Measurements from ENCODE around the gene BID.
"Not testable (repeated sequence)": the region's sequence is repeated elsewhere in the genome, so short reads cannot be mapped to it uniquely, and the experiment has no call there.

Gene BID

DNA sequence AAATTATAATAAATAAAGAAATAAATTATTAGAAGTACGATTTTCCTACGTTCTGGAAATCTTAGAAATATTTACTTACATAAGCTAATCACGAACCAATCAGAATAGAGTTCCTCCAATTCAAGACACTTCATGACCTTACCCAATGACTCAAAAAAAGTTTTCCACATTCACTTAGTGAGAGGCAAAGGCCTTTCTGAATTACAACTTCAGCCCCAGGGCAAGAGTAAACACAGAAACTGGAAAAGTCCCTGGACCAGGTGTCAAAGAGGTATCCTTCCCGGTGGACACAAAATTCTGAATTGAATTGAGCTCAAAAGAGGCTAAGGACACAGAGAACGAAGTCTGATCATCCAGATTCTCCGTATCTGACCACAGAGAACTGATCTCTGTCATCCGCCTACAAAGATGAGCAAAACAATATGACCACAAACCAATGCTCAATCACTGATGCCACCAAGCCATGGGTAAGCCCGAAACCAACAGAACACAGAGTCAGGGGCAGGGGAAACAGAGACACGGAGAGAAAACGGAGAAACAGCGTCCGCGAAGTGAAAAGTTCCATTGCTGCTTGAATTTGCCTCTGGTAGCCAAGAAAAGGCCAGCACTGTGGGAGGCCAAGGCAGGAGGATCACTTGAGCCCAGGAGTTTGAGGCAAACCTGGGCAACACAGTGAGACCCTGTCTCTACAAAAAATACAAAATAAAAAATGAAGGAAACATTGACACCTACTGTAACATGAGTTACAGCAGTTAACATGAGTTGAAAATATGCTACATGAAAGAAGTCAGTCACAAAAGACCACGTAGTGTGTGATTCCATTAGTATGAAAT is 6.8 kb downstream of the BID start:
- no peak for FAIRE-seq

DNA sequence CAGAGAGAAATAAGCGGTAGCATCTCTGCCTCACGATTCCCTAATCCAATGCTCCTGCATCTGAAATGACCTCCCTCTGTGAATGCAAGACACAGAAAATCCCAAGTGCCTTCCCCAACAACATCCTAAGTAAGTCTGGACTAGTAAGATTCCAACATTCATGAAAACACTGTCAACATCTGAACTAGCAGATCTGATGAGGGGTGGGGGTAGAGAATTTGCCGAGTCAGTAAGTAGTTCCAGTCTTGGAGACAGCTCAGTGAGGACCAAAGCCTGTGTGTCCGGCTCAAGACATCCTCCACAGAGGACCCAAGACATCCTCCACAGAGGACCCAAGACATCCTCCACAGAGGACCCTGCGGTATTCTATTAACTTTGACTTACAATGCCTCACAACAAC is 9.4 kb downstream of the BID start:
- FAIRE-seq: not testable (repeated sequence)

DNA sequence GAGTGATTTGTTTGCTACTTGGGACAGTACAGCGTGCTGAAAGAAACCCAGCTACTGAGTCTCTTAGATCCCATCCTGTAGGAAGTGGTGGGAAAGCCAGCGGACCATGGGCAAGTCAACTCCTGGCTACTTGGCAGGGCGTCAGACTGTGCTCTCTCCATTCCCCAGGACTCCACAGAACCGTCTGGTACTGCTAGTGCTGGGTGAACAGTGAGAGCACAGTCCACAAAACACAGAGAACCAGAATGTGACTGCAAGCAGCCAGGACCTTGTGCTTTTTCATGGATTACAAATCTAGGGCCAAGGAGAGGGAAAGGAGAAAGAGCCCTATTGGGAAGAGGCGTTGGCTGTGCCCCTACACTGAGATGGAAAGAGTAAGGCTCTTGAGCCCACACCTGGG is 10.2 kb downstream of the BID start:
- FAIRE-seq: no peak

DNA sequence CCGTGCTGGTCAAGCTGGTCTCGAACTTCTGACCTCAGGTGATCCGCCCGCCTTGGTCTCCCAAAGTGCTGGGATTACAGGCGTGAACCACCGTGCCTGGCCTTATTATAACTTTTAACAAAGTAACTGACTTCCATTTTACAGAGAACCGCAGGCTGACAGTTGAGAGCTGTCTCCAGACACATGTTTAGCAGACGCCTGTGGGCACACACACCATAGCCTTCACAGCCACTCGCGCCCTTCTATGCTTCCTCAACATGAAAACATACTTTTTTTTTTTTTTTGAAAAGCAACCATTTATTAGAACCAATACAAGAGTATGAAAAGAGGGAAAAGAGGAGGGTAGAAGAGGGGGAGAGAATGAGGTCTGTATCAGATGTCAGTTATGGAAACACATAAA is 10.8 kb downstream of the BID start:
- not testable (repeated sequence) for FAIRE-seq

DNA sequence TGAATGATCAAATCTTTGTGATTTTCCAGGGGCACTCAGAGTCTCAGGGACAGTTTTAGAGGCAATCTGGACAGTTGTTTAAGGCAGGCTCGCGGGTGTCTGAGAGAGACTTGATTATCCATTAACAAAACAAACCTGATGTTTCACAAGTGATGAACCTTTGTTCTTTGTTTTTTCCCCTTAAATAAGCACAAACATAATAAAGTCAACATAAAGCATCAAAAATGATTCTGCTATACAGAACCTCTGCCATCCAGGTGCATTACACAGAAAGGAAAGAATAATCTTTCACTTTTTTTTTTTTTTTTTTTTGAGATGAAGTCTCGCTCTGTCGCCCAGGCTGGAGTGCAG is 13.2 kb downstream of the BID start:
- FAIRE-seq: no peak

DNA sequence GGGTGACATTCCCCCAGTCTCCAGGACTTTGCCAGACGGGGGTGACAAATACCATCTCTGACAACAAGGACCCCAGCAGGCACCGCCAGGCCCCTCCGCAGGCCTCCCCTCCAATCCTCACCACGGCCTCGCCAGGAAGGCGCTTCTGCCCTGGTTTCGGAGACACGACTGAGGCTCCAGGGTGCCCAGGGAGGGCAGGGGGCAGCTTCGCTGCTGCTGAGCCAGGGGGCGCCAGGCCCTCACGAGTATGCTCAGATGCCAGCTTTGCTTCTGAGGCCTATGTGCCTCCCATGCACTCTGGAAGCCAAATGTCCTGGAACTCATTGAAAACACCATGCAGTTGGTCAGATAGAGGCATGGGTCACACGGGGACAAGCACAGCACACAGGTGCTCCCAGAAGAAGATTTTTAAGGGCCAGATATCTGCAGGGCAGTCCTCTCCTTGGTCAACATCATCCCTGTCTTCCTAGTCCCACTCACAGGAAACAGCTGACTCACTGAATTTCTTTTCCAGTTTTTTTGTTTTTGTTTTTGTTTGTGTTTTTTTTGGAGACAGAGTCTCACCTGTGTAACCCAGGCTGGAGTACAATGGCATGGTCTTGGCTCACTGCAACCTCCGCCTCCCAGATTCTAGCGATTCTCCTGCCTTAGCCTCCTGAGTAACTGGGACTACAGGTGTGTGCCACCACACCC is 19.9 kb downstream of the BID start:
- FAIRE-seq: no peak

DNA sequence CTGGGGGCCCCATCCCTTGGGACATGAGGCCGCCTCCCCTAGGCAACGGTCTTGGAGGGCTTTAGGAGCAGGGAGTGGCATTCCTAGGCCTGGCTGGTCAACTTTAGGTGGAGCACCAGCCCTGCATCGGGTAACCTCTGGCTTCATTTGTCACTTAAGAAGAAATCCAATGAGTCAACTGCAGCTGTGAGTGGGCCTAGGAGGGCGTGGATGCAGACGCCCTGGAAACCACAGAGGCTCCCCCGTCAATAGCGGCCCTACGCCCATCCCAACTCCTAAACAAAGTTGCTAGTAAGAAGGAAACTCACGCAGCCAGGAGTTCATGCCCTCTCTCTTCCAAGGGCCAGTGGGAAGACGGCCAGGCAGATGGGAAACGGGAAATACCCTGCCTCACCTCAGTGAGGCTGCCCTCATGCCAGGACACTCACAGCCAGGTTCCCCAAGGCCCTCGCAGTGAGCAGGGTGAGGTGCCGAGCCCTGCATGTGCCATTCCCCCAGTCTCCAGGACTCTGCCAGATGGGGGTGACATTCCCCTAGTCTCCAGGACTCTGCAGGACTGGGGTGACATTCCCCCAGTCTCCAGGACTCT is 20.8 kb downstream of the BID start:
- no peak for FAIRE-seq

DNA sequence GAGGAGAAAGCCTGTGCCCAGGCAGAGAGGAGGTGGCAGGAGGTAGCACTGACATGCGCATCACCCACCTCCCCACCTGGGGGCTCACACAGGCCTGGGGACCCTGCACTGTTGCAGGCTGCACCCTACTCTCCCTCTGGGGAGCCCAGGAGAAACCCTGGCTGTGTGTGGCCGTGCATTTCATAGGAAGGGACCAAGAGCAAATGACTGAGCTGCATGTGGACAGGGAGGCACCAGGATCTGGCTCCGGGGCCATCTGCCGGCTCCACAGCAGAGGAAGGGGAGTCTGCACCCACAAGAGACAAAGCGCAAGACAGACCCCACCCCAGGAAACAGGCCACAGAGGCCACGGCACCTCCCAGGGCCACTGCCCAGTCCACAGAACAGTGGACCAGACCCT is 22.7 kb downstream of the BID start:
- FAIRE-seq: no peak

DNA sequence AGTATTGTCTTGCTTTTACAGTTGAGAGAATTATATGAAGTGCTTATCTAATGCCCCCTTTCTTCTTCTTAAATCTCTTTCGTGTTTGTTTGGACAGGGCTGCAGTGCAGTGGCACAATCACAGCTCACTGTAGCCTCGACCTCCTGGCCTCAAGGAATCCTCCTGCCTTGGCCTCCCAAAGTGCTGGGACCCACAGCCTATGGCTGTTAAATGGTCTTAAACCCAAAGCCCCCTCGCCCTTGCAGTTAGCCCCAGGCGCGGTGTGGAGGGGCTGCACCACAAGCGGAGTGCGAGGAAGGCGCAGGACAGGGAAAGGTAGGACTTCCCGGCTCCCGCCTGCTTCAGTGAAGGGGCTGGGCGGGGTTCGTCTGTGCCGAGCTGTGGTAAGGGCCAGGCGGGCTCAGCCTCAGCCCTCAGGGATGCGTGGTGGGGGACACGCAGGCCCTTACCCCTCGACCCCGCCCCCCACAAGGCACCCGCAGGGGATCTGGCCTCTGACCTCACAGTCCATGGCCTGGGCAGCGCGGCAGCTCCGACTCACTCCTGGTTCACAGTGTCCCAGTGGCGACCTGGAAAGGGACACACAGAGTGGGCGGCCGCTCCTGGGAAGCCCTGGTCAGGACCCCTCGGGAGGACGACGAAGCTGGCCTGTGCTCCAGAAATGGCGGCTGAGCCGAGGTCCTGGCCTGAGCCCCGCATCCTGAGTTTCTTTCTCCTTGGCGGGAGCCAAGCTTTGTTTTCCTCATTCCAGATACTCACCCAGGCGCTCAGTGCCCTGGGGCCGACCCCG is 24.5 kb downstream of the BID start:
- FAIRE-seq: no peak

DNA sequence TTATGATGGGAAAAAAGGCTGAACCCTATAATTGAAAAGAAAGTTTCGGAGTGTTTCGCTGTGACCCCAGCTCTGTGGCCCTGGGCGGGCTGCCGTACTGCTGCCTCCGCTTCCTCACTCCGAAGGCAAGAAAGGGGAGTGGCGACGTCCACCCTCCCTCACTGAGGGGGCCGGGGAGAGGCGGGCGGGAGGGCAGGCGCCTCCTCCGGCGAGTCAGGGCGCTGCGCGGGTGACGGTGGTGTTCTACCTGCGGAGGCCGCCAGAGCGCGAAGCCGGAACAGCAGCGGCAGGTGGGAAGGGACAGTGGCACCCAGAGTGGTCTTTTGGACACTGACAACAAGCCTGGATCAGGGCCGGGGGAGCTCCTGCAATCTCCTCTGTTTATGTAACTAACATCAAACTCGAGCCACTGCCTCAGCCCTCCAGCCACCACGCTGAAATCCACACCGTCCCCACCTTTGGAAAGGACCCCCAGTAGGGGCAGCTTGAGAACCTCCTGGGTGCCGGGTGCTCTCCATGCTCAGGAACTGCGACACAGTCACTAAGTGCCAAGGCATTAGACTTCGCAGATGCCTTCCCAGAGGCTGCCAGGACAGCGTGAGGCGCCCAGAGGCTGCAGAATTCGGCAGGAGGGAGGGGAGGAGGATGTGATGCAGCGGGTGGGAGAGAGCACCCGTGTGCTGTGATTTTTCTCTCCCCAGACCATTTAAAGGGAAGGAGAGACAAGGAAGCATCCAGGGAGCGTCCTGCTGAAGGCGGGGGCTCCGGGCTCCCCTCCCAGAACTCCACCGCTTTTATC is 25.5 kb downstream of the BID start:
- FAIRE-seq: no peak

DNA sequence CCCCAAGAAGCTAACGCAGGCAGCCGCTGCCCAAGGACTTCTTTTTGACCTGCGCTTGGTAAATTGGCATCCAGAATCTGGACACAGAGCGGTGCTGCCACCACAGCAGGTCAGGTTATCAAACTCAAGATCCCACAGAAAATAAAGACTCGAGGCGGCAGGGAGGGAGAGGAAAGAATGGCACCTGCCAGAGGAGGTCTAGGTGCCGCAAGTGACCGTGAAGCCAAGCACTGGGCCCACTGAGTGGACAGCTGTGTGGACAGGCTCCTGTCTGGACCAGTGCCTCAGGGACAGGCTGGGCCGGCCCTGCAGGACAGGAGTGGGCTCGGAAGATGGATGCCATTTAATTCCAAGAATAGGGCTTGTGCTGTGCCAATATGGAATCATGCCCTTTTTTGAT is 27.4 kb downstream of the BID start:
- FAIRE-seq: no peak

DNA sequence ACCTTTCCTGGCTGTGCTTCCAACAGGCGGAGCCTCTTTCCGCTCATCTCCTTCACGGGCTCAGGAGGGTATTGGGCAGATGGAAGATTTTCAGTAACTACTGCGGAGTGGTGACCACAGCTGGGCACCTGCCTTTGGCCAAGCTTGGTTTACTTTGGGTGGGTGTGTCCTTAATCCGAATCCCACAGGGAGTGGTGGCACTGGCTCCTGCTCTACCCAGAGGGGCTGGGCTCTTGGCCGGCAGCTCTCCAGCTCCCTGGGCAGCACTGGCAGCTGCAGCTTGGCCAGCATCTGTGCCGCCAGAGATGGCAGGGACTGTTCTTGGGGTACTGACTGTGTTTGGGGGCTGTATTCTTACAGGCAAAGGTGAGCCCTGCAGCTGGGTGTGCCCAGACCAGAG is 29.8 kb downstream of the BID start:
- no peak for FAIRE-seq

DNA sequence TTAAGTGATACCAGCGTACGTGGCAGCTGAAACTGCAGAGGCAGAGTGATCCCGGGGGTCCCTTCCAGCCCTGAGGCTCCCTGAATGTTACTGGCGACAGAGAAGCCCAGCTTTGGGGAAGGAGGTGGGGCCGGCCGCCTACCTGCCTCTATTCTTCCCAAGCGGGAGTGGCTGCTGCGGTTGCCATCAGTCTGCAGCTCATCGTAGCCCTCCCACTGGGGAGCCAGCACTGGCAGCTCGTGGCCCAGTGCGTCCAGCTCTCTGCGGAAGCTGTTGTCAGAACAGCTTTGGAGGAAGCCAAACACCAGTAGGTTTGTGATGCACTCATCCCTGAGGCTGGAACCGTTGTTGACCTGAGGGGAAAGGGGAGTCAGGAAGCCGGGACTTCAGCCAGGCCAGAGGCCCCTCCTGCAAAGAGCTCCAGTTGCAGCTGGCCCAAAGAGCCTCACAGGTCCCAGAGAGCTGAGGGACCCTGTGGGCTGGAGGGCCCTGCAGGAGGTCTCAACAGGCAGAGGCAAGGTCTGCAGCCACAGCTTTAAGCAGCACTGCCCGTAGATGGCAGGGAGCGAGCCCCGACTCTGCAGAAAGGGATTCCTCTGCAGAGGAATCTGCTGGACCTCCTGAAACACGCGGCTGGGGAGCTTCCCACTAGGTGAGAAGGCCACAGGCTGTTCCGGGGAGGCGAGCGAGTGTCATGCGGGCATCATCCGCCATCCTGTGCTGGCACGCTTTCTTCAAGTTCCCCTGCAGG is 30.4 kb downstream of the BID start:
- no peak for FAIRE-seq

DNA sequence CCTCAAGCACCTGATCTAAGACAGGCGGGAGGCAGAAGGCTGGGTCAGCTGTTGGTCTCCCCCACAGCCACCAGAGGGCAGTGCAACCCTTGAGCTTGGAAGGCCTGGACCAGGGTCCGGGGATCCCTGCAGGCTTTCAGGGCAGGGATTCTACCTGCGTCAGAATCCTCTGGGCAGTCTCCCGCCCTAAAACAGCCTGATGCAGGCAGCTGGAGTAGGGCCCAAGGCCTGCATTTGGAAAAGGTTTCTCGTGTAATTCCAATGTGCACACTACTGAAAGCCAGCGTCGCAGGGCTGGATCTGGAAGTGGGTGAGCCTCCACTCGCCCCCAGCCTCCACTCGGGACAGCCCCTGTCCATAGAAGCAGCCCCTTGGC is 31.8 kb downstream of the BID start:
- FAIRE-seq: no peak

DNA sequence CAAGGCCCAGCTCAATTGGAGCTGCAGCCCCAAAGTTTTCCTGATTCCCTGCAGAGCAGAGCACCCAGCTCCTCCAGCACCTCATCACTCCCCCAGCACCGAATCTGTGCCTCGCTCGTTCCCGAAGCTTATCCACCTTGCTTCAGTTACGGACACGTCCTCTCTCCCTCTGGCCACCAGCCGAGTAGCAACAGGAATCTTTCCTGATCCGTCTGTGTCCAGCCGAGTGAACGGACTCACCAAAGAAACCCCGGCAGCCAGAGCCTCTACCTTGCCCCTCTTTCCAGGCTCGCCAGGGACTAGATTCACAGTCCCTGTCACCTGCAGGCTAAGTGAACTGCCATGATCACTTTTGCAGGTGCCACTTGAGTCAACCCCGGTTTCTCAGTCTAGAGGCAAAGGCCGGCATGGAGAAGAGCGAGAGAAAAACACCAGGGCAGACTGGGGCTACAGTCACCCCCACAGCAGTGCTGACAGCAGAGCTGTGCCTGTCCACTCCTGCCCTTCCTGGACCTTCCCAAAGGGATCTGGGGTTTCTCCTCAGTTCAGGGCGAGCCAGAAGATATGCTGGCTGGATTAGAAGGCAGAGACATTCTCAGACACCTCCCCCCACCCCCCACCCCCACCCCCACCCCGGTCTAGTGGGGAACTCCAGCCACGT is 32.3 kb downstream of the BID start:
- FAIRE-seq: no peak

DNA sequence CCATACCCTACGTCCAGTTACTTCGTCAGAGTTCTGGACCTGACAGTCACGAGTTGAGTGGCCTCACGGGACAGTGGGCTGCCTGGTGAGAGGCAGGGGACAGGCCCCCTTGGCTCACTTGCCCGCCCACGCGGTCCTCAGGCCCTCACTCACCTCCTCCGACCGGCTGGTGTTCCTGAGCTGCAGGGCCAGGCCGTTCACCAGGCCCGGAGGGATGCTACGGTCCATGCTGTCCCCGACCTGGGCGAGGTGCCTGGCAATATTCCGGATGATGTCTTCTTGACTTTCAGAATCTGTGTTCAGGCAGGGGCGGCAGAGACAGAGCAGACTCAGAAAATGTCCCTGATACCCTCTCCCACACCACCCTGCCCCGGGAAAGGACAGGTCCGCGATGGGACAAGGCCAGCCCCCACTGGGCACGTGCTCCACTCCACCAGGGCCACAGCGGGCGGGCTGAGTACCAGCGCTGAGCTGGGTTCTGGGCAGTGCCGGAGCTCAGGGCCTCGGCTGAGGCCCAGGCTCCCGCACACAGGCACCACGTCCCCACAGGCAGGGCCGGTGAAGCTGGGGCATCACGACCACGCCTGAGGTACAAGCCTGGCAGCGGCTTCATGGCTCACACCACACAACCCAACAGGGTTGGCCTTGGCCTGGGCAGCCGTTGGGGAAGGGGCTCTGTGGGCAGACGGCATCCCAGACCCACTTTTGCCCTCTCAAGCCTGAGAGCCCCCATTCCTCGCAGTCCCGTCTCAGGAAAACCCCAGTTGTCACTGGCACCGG is 34.9 kb downstream of the BID start:
- FAIRE-seq: no peak

DNA sequence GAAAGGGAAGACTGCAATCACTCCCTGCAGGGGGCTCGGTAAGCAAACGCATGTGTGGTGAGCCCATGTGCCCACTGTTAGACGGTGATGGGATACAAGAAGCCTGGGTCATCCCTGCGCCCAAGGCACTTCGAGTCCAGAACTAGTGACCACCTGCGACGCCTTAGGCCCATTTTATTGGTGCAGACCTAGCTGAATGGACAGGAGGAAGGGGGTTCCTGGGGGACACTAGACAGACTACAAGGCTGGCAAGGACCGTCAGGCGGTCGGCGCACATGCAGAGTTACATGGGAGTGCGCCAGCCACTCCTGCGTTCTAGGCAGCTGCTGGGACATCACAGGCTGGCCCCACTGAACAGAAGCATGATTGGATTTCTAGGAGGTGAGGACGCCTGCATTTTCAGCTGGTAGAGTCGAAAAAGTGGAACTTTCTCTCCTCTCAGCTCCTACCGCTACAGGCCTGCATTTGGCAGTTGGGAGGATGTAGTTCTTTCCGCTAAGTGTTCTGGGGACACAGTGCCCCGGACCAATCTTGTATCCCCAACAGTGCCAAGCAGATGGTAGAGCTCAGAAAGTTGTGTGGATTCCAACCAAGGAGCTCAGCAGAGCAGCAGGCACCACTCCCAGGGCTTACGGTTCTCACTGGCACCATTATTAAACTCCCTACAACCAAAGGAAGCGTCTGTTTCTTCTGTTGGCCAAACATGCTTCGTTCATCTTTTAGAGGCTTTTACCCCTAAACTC is 35.7 kb downstream of the BID start:
- FAIRE-seq: no peak

DNA sequence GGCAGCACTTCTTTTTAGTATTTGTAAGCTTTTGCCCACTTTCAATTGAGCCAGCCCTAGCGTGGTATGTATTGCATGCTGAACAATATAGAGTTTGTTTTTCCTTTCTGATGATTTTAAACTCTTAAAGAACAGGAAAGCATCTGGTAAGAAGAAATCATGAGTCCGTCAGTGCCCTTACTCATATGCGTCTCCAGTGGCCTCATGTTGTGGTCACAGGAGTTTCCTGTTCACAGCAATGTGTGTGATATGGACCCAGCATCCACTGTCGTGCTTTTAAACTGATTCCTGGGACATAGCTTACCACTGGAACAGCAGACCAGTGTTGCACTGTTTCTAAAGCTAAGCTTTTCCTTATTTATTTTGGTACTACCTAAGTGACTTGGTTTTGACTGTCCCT is 40.1 kb downstream of the BID start:
- no peak for FAIRE-seq

DNA sequence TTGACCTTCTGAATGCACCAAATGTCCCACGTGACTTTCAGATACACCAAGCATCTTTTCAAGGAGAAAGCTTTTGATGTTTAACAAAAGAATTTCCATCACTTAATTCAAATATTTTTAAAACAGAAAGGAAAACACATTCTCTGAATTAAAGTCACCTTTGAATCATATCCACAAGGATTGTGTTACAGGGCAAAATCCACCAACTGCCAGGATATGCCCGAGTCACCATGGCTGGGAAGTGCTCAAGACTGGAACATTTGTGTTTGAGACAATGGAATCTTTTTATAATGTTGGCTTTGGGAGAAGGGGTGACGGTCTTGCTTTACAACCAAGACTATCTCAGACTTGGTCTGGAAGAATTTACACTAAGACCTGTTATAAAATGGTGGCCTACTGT is 40.8 kb downstream of the BID start:
- no peak for FAIRE-seq
